MCF 10A (cell line): ENCODE data around the gene RAMAC. TPM values are rescaled to one million over a fixed set of nuclear protein-coding genes. Genes with fewer than 3 reads are reported as not detected.
"Not testable (repeated sequence)": the region's sequence is repeated elsewhere in the genome, so short reads cannot be mapped to it uniquely, and the experiment has no call there.

Experiments
- BruUV-seq: library from RNA; stranded (reverse); fragments of 400-500 nt; replicated peaks from 2 replicates; lab custom pipeline; 2021; lab: Mats Ljungman, UMichigan
- CTCF ChIA-PET: fragments of 300-600 bp; sonication (Branson Sonifier 250); formaldehyde crosslinking; extraction: SDS; loops from one replicate; lab custom pipeline; 2021; ENCODE audit warnings: antibody characterized with exemption, inconsistent platforms; lab: Yijun Ruan, JAX
- POLR2A ChIA-PET: fragments of 300-600, 350-650 bp; sonication (Branson Sonifier 250); formaldehyde crosslinking; extraction: SDS; loops from one replicate; lab custom pipeline; 2020; ENCODE audit warnings: antibody characterized with exemption, inconsistent platforms; lab: Yijun Ruan, JAX
- DNase-seq: peaks from one replicate; pipeline ENCODE4 v3.0.0-alpha.2; 2018; ENCODE audit not compliant: unreplicated experiment
- H3K27ac Mint-ChIP-seq: one replicate; pipeline ENCODE4 v1.8.0; 2022; ENCODE audit warnings: mild to moderate bottlenecking, low read depth, mixed read lengths; ENCODE audit not compliant: unreplicated experiment
- H3K27me3 Mint-ChIP-seq: one replicate; pipeline ENCODE4 v1.8.0; 2022; ENCODE audit warnings: mixed read lengths; ENCODE audit not compliant: insufficient read depth, unreplicated experiment
- H3K36me3 Mint-ChIP-seq: one replicate; pipeline ENCODE4 v1.8.0; 2022; ENCODE audit warnings: mild to moderate bottlenecking, moderate library complexity, mixed read lengths; ENCODE audit not compliant: insufficient read depth, unreplicated experiment
- H3K4me1 Mint-ChIP-seq: one replicate; pipeline ENCODE4 v1.8.0; 2022; ENCODE audit warnings: mixed read lengths; ENCODE audit not compliant: insufficient read depth, unreplicated experiment
- H3K4me3 Mint-ChIP-seq: one replicate; pipeline ENCODE4 v1.8.0; 2022; ENCODE audit warnings: mild to moderate bottlenecking, moderate library complexity, mixed read lengths; ENCODE audit not compliant: unreplicated experiment
- H3K9me3 Mint-ChIP-seq: one replicate; pipeline ENCODE4 v1.8.0; 2022; ENCODE audit warnings: mixed read lengths; ENCODE audit not compliant: unreplicated experiment
- CTCF ChIP-seq: fragments of 200-600 bp; IDR thresholded peaks from one replicate; pipeline ENCODE4 v1.8.0; 2022; ENCODE audit warnings: antibody characterized with exemption, mild to moderate bottlenecking; ENCODE audit not compliant: unreplicated experiment
- intact Hi-C: fragments of 100-400 bp; cut with micrococcal nuclease; formaldehyde crosslinking; loops from 2 replicates; pipeline ENCODE4 v1.14.1; 2022
- total RNA-seq: library from RNA; stranded (reverse); gene quantifications from 2 replicates; pipeline ENCODE4 v1.2.3, GENCODE V29; 2022

RAMAC gene
- total RNA-seq, 1 experiment from 2014 or later: 21.0 TPM

GRCh38 chr15:83030021-83030420 lies 44.0 kb downstream of the RAMAC start:
- no peak for TF ChIP-seq CTCF
- peak; percentile 14 for DNase-seq
- POLR2A ChIA-PET: no interaction called here
- Mint-ChIP-seq H3K36me3 (peaks cover 34% of the 10 kb centered on the region), H3K4me3 (no peak overlapping the region), H3K27ac (no peak overlapping the region), H3K4me1 (peaks cover 7% of the 10 kb centered on the region), H3K9me3 (no peaks in the 10 kb centered on the region), H3K27me3 (no peaks in the 10 kb centered on the region)
- CTCF ChIA-PET: interaction anchor here (0.6 kb wide), 1 partner anchor 19 kb away, joined by 3 read pairs; no protein-coding TSS in a partner anchor
- no TSS peak for BruUV-seq
- intact Hi-C loops: no loop called here

GRCh38 chr15:83031234-83031633 lies 45.2 kb downstream of the RAMAC start:
- CTCF ChIA-PET, intact Hi-C loops, H3K9me3 Mint-ChIP-seq, H3K27ac Mint-ChIP-seq, H3K4me3 Mint-ChIP-seq, H3K4me1 Mint-ChIP-seq, H3K27me3 Mint-ChIP-seq, POLR2A ChIA-PET, DNase-seq, BruUV-seq: not testable (repeated sequence)
- peaks cover 35% of the 10 kb centered on the region for H3K36me3 Mint-ChIP-seq

- Mint-ChIP-seq H3K36me3 (peaks cover 48% of the 10 kb centered on the region), H3K4me3 (no peak overlapping the region), H3K27ac (no peak overlapping the region), H3K9me3 (no peaks in the 10 kb centered on the region), H3K27me3 (no peaks in the 10 kb centered on the region), H3K4me1 (no peaks in the 10 kb centered on the region)
- TF ChIP-seq CTCF: no peak
- ChIA-PET CTCF (no interaction called here), POLR2A (no interaction called here)
- intact Hi-C loops: no loop called here
- BruUV-seq: no TSS peak
- DNase-seq: no peak
Observed at GRCh38 chr15:83036253-83036652, 50.2 kb downstream of the RAMAC start.

- Mint-ChIP-seq H3K4me1 (no peaks in the 10 kb centered on the region), H3K36me3 (peaks cover 46% of the 10 kb centered on the region), H3K27ac (no peak overlapping the region), H3K4me3 (no peak overlapping the region), H3K9me3 (no peaks in the 10 kb centered on the region), H3K27me3 (no peaks in the 10 kb centered on the region)
- intact Hi-C loops: no loop called here
- POLR2A ChIA-PET: interaction anchor here (0.9 kb wide), 1 partner anchor 28 kb away, joined by 3 read pairs; no protein-coding TSS in a partner anchor
- BruUV-seq: no TSS peak
- CTCF ChIA-PET: interaction anchor here (0.7 kb wide), 1 partner anchor 11 kb away, joined by 3 read pairs; no protein-coding TSS in a partner anchor
- TF ChIP-seq CTCF: no peak
- DNase-seq: no peak
Observed at GRCh38 chr15:83039206-83039605, 53.2 kb downstream of the RAMAC start.

Other genes with a start within 250 kb of the RAMAC start
- not detected in 2 replicates for gene FSD2, start 180.1 kb upstream of the RAMAC start, total RNA-seq
- gene WHAMM, start 176.6 kb upstream of the RAMAC start, total RNA-seq: 8.2 and 10.1 TPM in 2 replicates
- 8.8 and 17.0 TPM in 2 replicates for gene HOMER2, start 33.5 kb upstream of the RAMAC start, total RNA-seq
- gene C15orf40, start 25.4 kb downstream of the RAMAC start, total RNA-seq: 38.1 and 39.3 TPM in 2 replicates
- 42.7 and 57.0 TPM in 2 replicates for gene BTBD1, start 81.0 kb downstream of the RAMAC start, total RNA-seq
- 0.39 TPM in 1 of 2 replicates, not detected in the other for gene TM6SF1, start 121.4 kb downstream of the RAMAC start, total RNA-seq
- gene HDGFL3, start 221.6 kb downstream of the RAMAC start, total RNA-seq: 80.4 and 104 TPM in 2 replicates